ENCODE results near the gene DRC7. TPM values are rescaled to one million over a fixed set of nuclear protein-coding genes. Genes with fewer than 3 reads are reported as not detected.
"Not testable (repeated sequence)": the region's sequence is repeated elsewhere in the genome, so short reads cannot be mapped to it uniquely, and the experiment has no call there.

DRC7 gene
- total RNA-seq, 2 donors from 2014 or later: 1.6 to 1.8 TPM

- H3K4me3 ChIP-seq (ENCODE audit: low read length): no peak overlapping the region
- no peak for DNase-seq
- no peak overlapping the region for H3K9ac ChIP-seq (ENCODE audit: extremely low read depth, low read length, poor library complexity, severe bottlenecking)
- H3K4me1 ChIP-seq (ENCODE audit: control insufficient read depth, insufficient read depth, low read length): no peaks in the 10 kb centered on the region
- no peak overlapping the region for H3K4me3 Mint-ChIP-seq
- no peak overlapping the region for H3K27ac Mint-ChIP-seq
- no peaks in the 10 kb centered on the region for H3K36me3 Mint-ChIP-seq (ENCODE audit: low read depth)
- peaks cover 4% of the 10 kb centered on the region for H3K27me3 Mint-ChIP-seq (ENCODE audit: insufficient read depth)
- no peak overlapping the region for H3K27ac ChIP-seq (ENCODE audit: low read depth, low read length)
- no peaks in the 10 kb centered on the region for H3K36me3 ChIP-seq (ENCODE audit: control insufficient read depth, insufficient read depth, low read length)
- H3K4me1 Mint-ChIP-seq: peaks cover 4% of the 10 kb centered on the region
- no peaks in the 10 kb centered on the region for H3K9me3 Mint-ChIP-seq
- H3K27me3 ChIP-seq (ENCODE audit: control insufficient read depth, insufficient read depth, low read length, poor library complexity, severe bottlenecking): peaks cover 6% of the 10 kb centered on the region
- TF ChIP-seq CTCF (conservative IDR thresholded peaks at IDR 0.05): no peak
- 84 to 96% methylated on average over 3 to 4 of the region's 4 CpGs for WGBS, 2 experiments (ENCODE audit: insufficient coverage in 1 of 2, insufficient read length in 1 of 2)
- no peaks in the 10 kb centered on the region for H3K9me3 ChIP-seq (ENCODE audit: control insufficient read depth, low read length)
Measured at GRCh38 chr16:57670196-57670595, 24.4 kb upstream of the DRC7 start.

GRCh38 chr16:57671451-57671850, 23.2 kb upstream of the DRC7 start:
- not testable (repeated sequence) for H3K27ac ChIP-seq (ENCODE audit: low read depth, low read length); H3K4me1 ChIP-seq (ENCODE audit: control insufficient read depth, insufficient read depth, low read length); H3K9me3 Mint-ChIP-seq; H3K9ac ChIP-seq (ENCODE audit: extremely low read depth, low read length, poor library complexity, severe bottlenecking); H3K27ac Mint-ChIP-seq; H3K27me3 Mint-ChIP-seq (ENCODE audit: insufficient read depth); H3K36me3 Mint-ChIP-seq (ENCODE audit: low read depth); H3K27me3 ChIP-seq (ENCODE audit: control insufficient read depth, insufficient read depth, low read length, poor library complexity, severe bottlenecking); H3K9me3 ChIP-seq (ENCODE audit: control insufficient read depth, low read length); DNase-seq; H3K4me3 Mint-ChIP-seq; H3K36me3 ChIP-seq (ENCODE audit: control insufficient read depth, insufficient read depth, low read length); H3K4me3 ChIP-seq (ENCODE audit: low read length)
- H3K4me1 Mint-ChIP-seq: peaks cover 14% of the 10 kb centered on the region
- WGBS, 2 experiments (ENCODE audit: insufficient coverage in 1 of 2, insufficient read length in 1 of 2): 91 to 93% methylated on average over 7 of the region's 7 CpGs

- 86 to 100% methylated on average over 2 to 3 of the region's 3 CpGs for WGBS, 2 experiments (ENCODE audit: insufficient coverage in 1 of 2, insufficient read length in 1 of 2)
- Histone ChIP-seq H3K27ac (ENCODE audit: low read depth, low read length) (no peak overlapping the region), H3K27me3 (ENCODE audit: control insufficient read depth, insufficient read depth, low read length, poor library complexity, severe bottlenecking) (peaks cover 6% of the 10 kb centered on the region), H3K9me3 (ENCODE audit: control insufficient read depth, low read length) (no peaks in the 10 kb centered on the region), H3K9ac (ENCODE audit: extremely low read depth, low read length, poor library complexity, severe bottlenecking) (no peak overlapping the region), H3K36me3 (ENCODE audit: control insufficient read depth, insufficient read depth, low read length) (no peaks in the 10 kb centered on the region), H3K4me3 (ENCODE audit: low read length) (no peak overlapping the region), H3K4me1 (ENCODE audit: control insufficient read depth, insufficient read depth, low read length) (no peaks in the 10 kb centered on the region)
- DNase-seq: no peak
- Mint-ChIP-seq H3K4me1 (peaks cover 18% of the 10 kb centered on the region), H3K27me3 (ENCODE audit: insufficient read depth) (peaks cover 4% of the 10 kb centered on the region), H3K27ac (no peak overlapping the region), H3K4me3 (no peak overlapping the region), H3K9me3 (no peaks in the 10 kb centered on the region), H3K36me3 (ENCODE audit: low read depth) (no peaks in the 10 kb centered on the region)
- no peak for TF ChIP-seq CTCF (conservative IDR thresholded peaks at IDR 0.05)
Measured at GRCh38 chr16:57672416-57672815, 22.2 kb upstream of the DRC7 start.

GRCh38 chr16:57672824-57673223, 21.8 kb upstream of the DRC7 start:
- 92 to 100% methylated on average over 1 of the region's 2 CpGs for WGBS, 2 experiments (ENCODE audit: insufficient coverage in 1 of 2, insufficient read length in 1 of 2)
- no peak overlapping the region for H3K4me3 Mint-ChIP-seq
- no peak for TF ChIP-seq CTCF (conservative IDR thresholded peaks at IDR 0.05)
- no peaks in the 10 kb centered on the region for H3K36me3 ChIP-seq (ENCODE audit: control insufficient read depth, insufficient read depth, low read length)
- no peak overlapping the region for H3K27ac ChIP-seq (ENCODE audit: low read depth, low read length)
- H3K36me3 Mint-ChIP-seq (ENCODE audit: low read depth): no peaks in the 10 kb centered on the region
- H3K27me3 Mint-ChIP-seq (ENCODE audit: insufficient read depth): peaks cover 4% of the 10 kb centered on the region
- H3K9ac ChIP-seq (ENCODE audit: extremely low read depth, low read length, poor library complexity, severe bottlenecking): no peak overlapping the region
- H3K9me3 Mint-ChIP-seq: no peaks in the 10 kb centered on the region
- H3K27me3 ChIP-seq (ENCODE audit: control insufficient read depth, insufficient read depth, low read length, poor library complexity, severe bottlenecking): peaks cover 6% of the 10 kb centered on the region
- DNase-seq: no peak
- H3K9me3 ChIP-seq (ENCODE audit: control insufficient read depth, low read length): no peaks in the 10 kb centered on the region
- H3K4me1 Mint-ChIP-seq: peaks cover 21% of the 10 kb centered on the region
- H3K4me1 ChIP-seq (ENCODE audit: control insufficient read depth, insufficient read depth, low read length): no peaks in the 10 kb centered on the region
- H3K4me3 ChIP-seq (ENCODE audit: low read length): no peak overlapping the region
- no peak overlapping the region for H3K27ac Mint-ChIP-seq
